ENCODE data around the gene PANK3.
"Not testable (repeated sequence)": the region's sequence is repeated elsewhere in the genome, so short reads cannot be mapped to it uniquely, and the experiment has no call there.

The PANK3 gene

GRCh38 chr5:168591302-168592013, 12.3 kb upstream of the PANK3 start:
- no peak for FAIRE-seq

- FAIRE-seq = no peak
Observed at GRCh38 chr5:168590666-168591065, 11.5 kb upstream of the PANK3 start.

GRCh38 chr5:168587987-168588386, 8.8 kb upstream of the PANK3 start:
- no peak for FAIRE-seq

- FAIRE-seq = no peak
Observed at GRCh38 chr5:168585119-168585856, 6.1 kb upstream of the PANK3 start.

GRCh38 chr5:168583742-168584482, 4.7 kb upstream of the PANK3 start:
- FAIRE-seq = no peak

- not testable (repeated sequence) for FAIRE-seq
Observed at GRCh38 chr5:168580814-168581469, 1.8 kb upstream of the PANK3 start.

- no peak for FAIRE-seq
Observed at GRCh38 chr5:168580227-168580508, 1.0 kb upstream of the PANK3 start.

- FAIRE-seq = peak; percentile 53
Observed at GRCh38 chr5:168579488-168580226, 489 bp upstream of the PANK3 start.

GRCh38 chr5:168578006-168578405, 1.2 kb downstream of the PANK3 start:
- FAIRE-seq = no peak

GRCh38 chr5:168575391-168576372, 3.5 kb downstream of the PANK3 start:
- no peak for FAIRE-seq

- FAIRE-seq = not testable (repeated sequence)
Observed at GRCh38 chr5:168574156-168574555, 5.0 kb downstream of the PANK3 start.

GRCh38 chr5:168573663-168574062, 5.5 kb downstream of the PANK3 start:
- not testable (repeated sequence) for FAIRE-seq

- no peak for FAIRE-seq
Observed at GRCh38 chr5:168570490-168571328, 8.5 kb downstream of the PANK3 start.

- no peak for FAIRE-seq
Observed at GRCh38 chr5:168568738-168569137, 10.4 kb downstream of the PANK3 start.

GRCh38 chr5:168563959-168564358, 15.2 kb downstream of the PANK3 start:
- FAIRE-seq = no peak

GRCh38 chr5:168562279-168562678, 16.9 kb downstream of the PANK3 start:
- no peak for FAIRE-seq

GRCh38 chr5:168557389-168557788, 21.8 kb downstream of the PANK3 start:
- FAIRE-seq = no peak

- peak; percentile 43 for FAIRE-seq
Observed at GRCh38 chr5:168553377-168554130, 25.6 kb downstream of the PANK3 start.

- no peak for FAIRE-seq
Observed at GRCh38 chr5:168552146-168552545, 27.0 kb downstream of the PANK3 start.

- peak; percentile 36 for FAIRE-seq
Observed at GRCh38 chr5:168550656-168551055, 28.5 kb downstream of the PANK3 start.

Data from colon (tissue), 2 donors.